Measurements from ENCODE around the gene IL17RB.
A peak's percentile ranks its signal among the peaks of the same experiment; 100 is the strongest.

The IL17RB gene

DNA sequence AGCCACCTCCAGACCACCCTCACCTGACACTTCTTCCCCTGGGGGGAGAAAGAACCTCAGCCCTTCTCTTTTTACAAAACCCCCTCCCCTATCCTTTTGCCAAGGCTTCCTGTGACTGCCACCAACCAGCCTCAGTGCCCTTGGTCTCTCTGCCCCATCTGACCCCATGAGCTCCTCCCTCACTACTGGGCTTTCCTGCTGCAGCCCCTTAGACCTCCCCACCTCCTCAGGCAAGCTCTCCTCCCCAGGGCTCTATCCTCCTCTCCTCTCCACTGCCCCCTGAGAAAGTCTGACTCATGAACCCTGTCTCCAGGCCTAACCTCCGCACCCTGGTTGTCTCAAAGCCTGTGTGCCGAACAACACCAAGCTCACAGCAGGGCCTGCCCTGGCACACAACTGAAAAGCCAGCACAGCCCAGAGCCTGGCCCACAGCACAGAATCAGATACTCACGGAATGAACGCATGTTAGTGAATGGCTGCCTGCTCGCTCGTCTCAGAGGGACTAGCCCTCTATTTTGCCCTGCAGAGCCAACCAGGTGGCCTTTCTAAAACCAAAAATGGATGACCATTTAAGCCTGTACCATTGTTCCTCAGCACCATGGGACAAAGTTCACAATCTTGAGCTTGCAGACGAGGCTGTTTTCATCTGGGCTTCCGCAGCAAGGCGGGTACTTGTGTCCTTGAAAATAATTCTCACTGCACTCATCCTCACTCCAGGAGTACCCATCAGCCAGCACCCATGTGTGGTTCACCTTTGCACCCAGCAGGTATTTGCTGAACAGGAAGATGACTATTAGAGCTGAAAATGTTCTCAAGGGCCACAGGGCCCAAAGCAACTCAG lies 1.9 kb upstream of the IL17RB start:
- no peak overlapping the region for H3K27ac ChIP-seq (ENCODE audit: low read length, poor library complexity, severe bottlenecking)
- 95% methylated on average over 9 of the region's 9 CpGs for WGBS
- no peak overlapping the region for H2BK12ac ChIP-seq (ENCODE audit: low read length in 2 of 2)
- no peak overlapping the region for H2BK5ac ChIP-seq (ENCODE audit: low read depth, low read length, poor library complexity, severe bottlenecking)
- no peak overlapping the region for H4K8ac ChIP-seq (ENCODE audit: low read length)
- H3K4ac ChIP-seq (ENCODE audit: low read depth in 1 of 2, low read length in 2 of 2) = no peak overlapping the region
- no peak overlapping the region for H3K23ac ChIP-seq (ENCODE audit: low read length in 2 of 2)
- no peak overlapping the region for H3K18ac ChIP-seq (ENCODE audit: low read depth in 1 of 2, low read length in 2 of 2)
- H3K4me2 ChIP-seq (ENCODE audit: low read length, poor library complexity, severe bottlenecking) = no peak overlapping the region
- no peak overlapping the region for H2BK120ac ChIP-seq (ENCODE audit: low read depth, low read length)
- no peak overlapping the region for H4K91ac ChIP-seq (ENCODE audit: low read length)
- no peak overlapping the region for H3K14ac ChIP-seq (ENCODE audit: low read length in 2 of 2)
- H3K4me3 ChIP-seq (ENCODE audit: insufficient read depth in 1 of 2, low read depth in 1 of 2, low read length in 2 of 2) = no peak overlapping the region
- no peaks in the 10 kb centered on the region for H3K9me3 ChIP-seq (ENCODE audit: control insufficient read depth, low read length)
- DNase-seq = no peak
- peaks cover 18 to 29% of the 10 kb centered on the region in 2 experiments for H3K27me3 ChIP-seq (ENCODE audit: control insufficient read depth in 1 of 2, insufficient read depth in 1 of 2, low read length in 2 of 2)
- no peak overlapping the region for H2BK15ac ChIP-seq (ENCODE audit: low read depth, poor library complexity, severe bottlenecking)
- H3K4me1 ChIP-seq (ENCODE audit: control insufficient read depth, insufficient read depth, low read depth, low read length) = peaks cover 14% of the 10 kb centered on the region
- H3K9ac ChIP-seq (ENCODE audit: low read length) = no peak overlapping the region
- H3K79me1 ChIP-seq (replicated peaks; ENCODE audit: low read length, poor library complexity, severe bottlenecking) = no peaks in the 10 kb centered on the region
- H2AFZ ChIP-seq (ENCODE audit: low read depth, low read length) = no peak overlapping the region
- H3K36me3 ChIP-seq (ENCODE audit: control insufficient read depth in 1 of 2, insufficient read depth in 2 of 2, low read depth in 1 of 2, low read length in 2 of 2) = no peaks in the 10 kb centered on the region
- H2AK5ac ChIP-seq (ENCODE audit: low read length, severe bottlenecking) = no peak overlapping the region

DNA sequence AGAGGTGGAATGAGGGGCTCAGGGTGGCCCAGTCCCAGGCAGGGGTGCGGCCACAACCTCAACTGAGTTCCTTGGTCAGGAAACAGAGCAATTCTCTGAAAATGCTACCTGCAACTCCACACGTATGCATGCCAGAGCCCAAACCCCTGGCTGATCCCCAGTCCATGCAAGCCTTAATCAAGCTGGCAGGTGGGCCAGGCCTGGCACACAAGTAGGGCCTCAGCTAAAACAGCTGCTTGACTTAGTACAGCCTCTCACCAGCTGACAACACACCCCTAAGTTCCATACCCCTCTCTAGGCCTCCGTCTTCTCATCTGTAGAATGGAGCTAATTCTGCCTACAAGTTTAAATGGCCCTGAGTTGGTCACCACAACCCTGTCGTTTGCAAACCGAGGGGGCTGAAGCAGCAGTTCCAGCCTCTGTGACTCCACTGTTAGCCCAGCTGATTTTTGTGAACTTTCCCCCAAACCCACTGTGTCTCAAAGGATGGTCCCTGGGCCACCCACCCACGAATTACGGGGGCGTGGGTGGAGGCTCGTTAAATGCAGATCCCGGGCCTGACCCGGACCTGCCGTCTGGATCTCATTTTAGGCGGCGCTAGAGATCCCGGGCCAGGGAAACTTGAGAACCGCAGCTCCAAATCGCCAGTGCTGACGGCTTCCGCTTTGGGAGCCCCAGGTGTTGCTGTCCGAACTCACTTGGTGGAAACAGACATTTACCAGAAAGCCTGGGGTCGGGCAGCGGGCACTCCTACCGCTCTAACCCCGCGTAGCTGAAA lies 1.1 kb upstream of the IL17RB start:
- Histone ChIP-seq H3K27me3 (ENCODE audit: control insufficient read depth in 1 of 2, insufficient read depth in 1 of 2, low read length in 2 of 2) (peaks cover 18 to 29% of the 10 kb centered on the region in 2 experiments), H2BK120ac (ENCODE audit: low read depth, low read length) (no peak overlapping the region), H2BK5ac (ENCODE audit: low read depth, low read length, poor library complexity, severe bottlenecking) (no peak overlapping the region), H3K4me3 (ENCODE audit: insufficient read depth in 1 of 2, low read depth in 1 of 2, low read length in 2 of 2) (peak overlapping the region; percentile 71 to 82), H3K79me1 (replicated peaks; ENCODE audit: low read length, poor library complexity, severe bottlenecking) (no peaks in the 10 kb centered on the region), H2BK15ac (ENCODE audit: low read depth, poor library complexity, severe bottlenecking) (no peak overlapping the region), H3K23ac (ENCODE audit: low read length in 2 of 2) (no peak overlapping the region), H3K36me3 (ENCODE audit: control insufficient read depth in 1 of 2, insufficient read depth in 2 of 2, low read depth in 1 of 2, low read length in 2 of 2) (no peaks in the 10 kb centered on the region), H3K9ac (ENCODE audit: low read length) (peak overlapping the region; percentile 79), H3K27ac (ENCODE audit: low read length, poor library complexity, severe bottlenecking) (no peak overlapping the region), H2AFZ (ENCODE audit: low read depth, low read length) (no peak overlapping the region), H3K4ac (ENCODE audit: low read depth in 1 of 2, low read length in 2 of 2) (no peak overlapping the region), H3K18ac (ENCODE audit: low read depth in 1 of 2, low read length in 2 of 2) (no peak overlapping the region), H4K91ac (ENCODE audit: low read length) (no peak overlapping the region), H4K8ac (ENCODE audit: low read length) (no peak overlapping the region), H3K14ac (ENCODE audit: low read length in 2 of 2) (no peak overlapping the region), H2BK12ac (ENCODE audit: low read length in 2 of 2) (no peak overlapping the region), H3K4me2 (ENCODE audit: low read length, poor library complexity, severe bottlenecking) (peak overlapping the region; percentile 98), H2AK5ac (ENCODE audit: low read length, severe bottlenecking) (no peak overlapping the region), H3K9me3 (ENCODE audit: control insufficient read depth, low read length) (no peaks in the 10 kb centered on the region), H3K4me1 (ENCODE audit: control insufficient read depth, insufficient read depth, low read depth, low read length) (peaks cover 14% of the 10 kb centered on the region)
- DNase-seq = peak; percentile 33
- 18% methylated on average over 25 of the region's 25 CpGs for WGBS

- no peak overlapping the region for H4K8ac ChIP-seq (ENCODE audit: low read length)
- H3K4me3 ChIP-seq (ENCODE audit: insufficient read depth in 1 of 2, low read depth in 1 of 2, low read length in 2 of 2) = peak overlapping the region; percentile 71 to 82
- no peak overlapping the region for H3K14ac ChIP-seq (ENCODE audit: low read length in 2 of 2)
- H2AFZ ChIP-seq (ENCODE audit: low read depth, low read length) = no peak overlapping the region
- no peak overlapping the region for H3K4ac ChIP-seq (ENCODE audit: low read depth in 1 of 2, low read length in 2 of 2)
- H3K18ac ChIP-seq (ENCODE audit: low read depth in 1 of 2, low read length in 2 of 2) = no peak overlapping the region
- no peak overlapping the region for H3K23ac ChIP-seq (ENCODE audit: low read length in 2 of 2)
- H3K9me3 ChIP-seq (ENCODE audit: control insufficient read depth, low read length) = no peaks in the 10 kb centered on the region
- H2BK120ac ChIP-seq (ENCODE audit: low read depth, low read length) = no peak overlapping the region
- no peaks in the 10 kb centered on the region for H3K36me3 ChIP-seq (ENCODE audit: control insufficient read depth in 1 of 2, insufficient read depth in 2 of 2, low read depth in 1 of 2, low read length in 2 of 2)
- no peak for DNase-seq
- H3K79me1 ChIP-seq (replicated peaks; ENCODE audit: low read length, poor library complexity, severe bottlenecking) = no peaks in the 10 kb centered on the region
- WGBS = 0% methylated on average over 30 of the region's 34 CpGs
- H3K4me1 ChIP-seq (ENCODE audit: control insufficient read depth, insufficient read depth, low read depth, low read length) = peaks cover 14% of the 10 kb centered on the region
- H3K27ac ChIP-seq (ENCODE audit: low read length, poor library complexity, severe bottlenecking) = no peak overlapping the region
- no peak overlapping the region for H2BK12ac ChIP-seq (ENCODE audit: low read length in 2 of 2)
- H3K9ac ChIP-seq (ENCODE audit: low read length) = peak overlapping the region; percentile 79
- no peak overlapping the region for H4K91ac ChIP-seq (ENCODE audit: low read length)
- H2BK15ac ChIP-seq (ENCODE audit: low read depth, poor library complexity, severe bottlenecking) = no peak overlapping the region
- peak overlapping the region; percentile 98 for H3K4me2 ChIP-seq (ENCODE audit: low read length, poor library complexity, severe bottlenecking)
- no peak overlapping the region for H2BK5ac ChIP-seq (ENCODE audit: low read depth, low read length, poor library complexity, severe bottlenecking)
- H2AK5ac ChIP-seq (ENCODE audit: low read length, severe bottlenecking) = no peak overlapping the region
- peaks cover 18 to 29% of the 10 kb centered on the region in 2 experiments for H3K27me3 ChIP-seq (ENCODE audit: control insufficient read depth in 1 of 2, insufficient read depth in 1 of 2, low read length in 2 of 2)
These were observed 561 bp upstream of the IL17RB start for GRCh38 chr3:53845881-53846133.

GRCh38 chr3:53846851-53847155 lies 435 bp downstream of the IL17RB start:
- Histone ChIP-seq H2BK15ac (ENCODE audit: low read depth, poor library complexity, severe bottlenecking) (no peak overlapping the region), H4K91ac (ENCODE audit: low read length) (no peak overlapping the region), H3K9ac (ENCODE audit: low read length) (no peak overlapping the region), H3K4me1 (ENCODE audit: control insufficient read depth, insufficient read depth, low read depth, low read length) (peaks cover 14% of the 10 kb centered on the region), H2AK5ac (ENCODE audit: low read length, severe bottlenecking) (no peak overlapping the region), H2BK12ac (ENCODE audit: low read length in 2 of 2) (no peak overlapping the region), H2AFZ (ENCODE audit: low read depth, low read length) (no peak overlapping the region), H3K36me3 (ENCODE audit: control insufficient read depth in 1 of 2, insufficient read depth in 2 of 2, low read depth in 1 of 2, low read length in 2 of 2) (no peaks in the 10 kb centered on the region), H3K23ac (ENCODE audit: low read length in 2 of 2) (no peak overlapping the region), H4K8ac (ENCODE audit: low read length) (no peak overlapping the region), H3K27me3 (ENCODE audit: control insufficient read depth in 1 of 2, insufficient read depth in 1 of 2, low read length in 2 of 2) (peaks cover 18 to 29% of the 10 kb centered on the region in 2 experiments), H2BK120ac (ENCODE audit: low read depth, low read length) (no peak overlapping the region), H3K14ac (ENCODE audit: low read length in 2 of 2) (no peak overlapping the region), H3K4ac (ENCODE audit: low read depth in 1 of 2, low read length in 2 of 2) (no peak overlapping the region), H3K79me1 (replicated peaks; ENCODE audit: low read length, poor library complexity, severe bottlenecking) (no peaks in the 10 kb centered on the region), H3K4me2 (ENCODE audit: low read length, poor library complexity, severe bottlenecking) (no peak overlapping the region), H3K4me3 (ENCODE audit: insufficient read depth in 1 of 2, low read depth in 1 of 2, low read length in 2 of 2) (peak overlapping the region in 1 of 2 experiments; percentile 82), H3K18ac (ENCODE audit: low read depth in 1 of 2, low read length in 2 of 2) (no peak overlapping the region), H3K9me3 (ENCODE audit: control insufficient read depth, low read length) (no peaks in the 10 kb centered on the region), H2BK5ac (ENCODE audit: low read depth, low read length, poor library complexity, severe bottlenecking) (no peak overlapping the region), H3K27ac (ENCODE audit: low read length, poor library complexity, severe bottlenecking) (no peak overlapping the region)
- no peak for DNase-seq
- 81% methylated on average over 10 of the region's 10 CpGs for WGBS
